Posterior vena cava (tissue), 2 donors: ENCODE measurements around the gene MGAT5. TPM values are rescaled to one million over a fixed set of nuclear protein-coding genes. Genes with fewer than 3 reads are reported as not detected.

Experiments used
- DNase-seq: peaks from one replicate; pipeline ENCODE4 v3.0.0-alpha.2; 2020; ENCODE audit warnings: low spot score
- intact Hi-C, 2 donors: fragments of 100-400 bp; cut with DNase I; formaldehyde crosslinking; loops; one replicate each; pipeline versions ENCODE4 v1.14.1 to v1.14.2; 2022 to 2023
- long read RNA-seq, 2 donors: library from polyadenylated mRNA; unstranded; transcript quantifications; one replicate each; pipeline ENCODE4 v2.0.0, GENCODE V29; 2020 to 2021
- total RNA-seq, 2 donors: library from RNA; stranded (reverse); fragmentation: NEBNext Ultra II Directional; extraction: Animal tissue kit (Norgen Biotek cat#: 25700); gene quantifications; one replicate each; pipeline ENCODE4 v1.2.1, GENCODE V29; 2021
- donor health status: DM: yes; HTN: yes; CAD: no.
- donor health status: DM: yes; HTN: yes; CAD: no.

Gene MGAT5
- total RNA-seq, result 10 to 100 TPM; 41.7 to 42.8 TPM
- long read RNA-seq, donor 1, partial matches to known transcripts, result 0 of 22 reads
- long read RNA-seq, donor 1, other reads (novel, unspliced or antisense), result 22 of 22 reads
- long read RNA-seq, donor 2, partial matches to known transcripts, result 0 of 11 reads
- long read RNA-seq, donor 2, other reads (novel, unspliced or antisense), result 11 of 11 reads

DNA sequence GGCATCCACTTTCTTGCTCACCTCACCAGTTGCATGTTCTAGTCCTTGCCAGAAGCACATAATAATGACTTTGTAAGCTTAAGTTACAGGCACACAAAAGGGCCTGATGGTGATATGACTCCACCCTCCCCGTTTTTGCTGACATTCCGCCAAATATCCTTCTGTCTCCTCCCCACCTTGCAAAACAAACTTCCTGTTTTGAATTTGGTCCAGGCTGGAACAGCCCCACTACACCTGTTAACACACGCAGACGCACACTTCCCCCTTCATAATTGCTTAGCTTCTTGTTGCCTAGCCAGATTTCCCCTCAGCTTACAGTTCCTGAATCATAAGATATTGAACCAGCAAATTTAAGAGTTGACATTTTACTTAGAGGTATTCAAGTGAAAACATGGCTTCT, at the start of gene MGAT5:
Gene MGAT5 (plus strand): TSS at position 269 of the 400 bp plus-strand sequence. CDS start 332 bp downstream, outside the sequence.
- intact Hi-C loops, result no loop called here
- no peak for DNase-seq

DNA sequence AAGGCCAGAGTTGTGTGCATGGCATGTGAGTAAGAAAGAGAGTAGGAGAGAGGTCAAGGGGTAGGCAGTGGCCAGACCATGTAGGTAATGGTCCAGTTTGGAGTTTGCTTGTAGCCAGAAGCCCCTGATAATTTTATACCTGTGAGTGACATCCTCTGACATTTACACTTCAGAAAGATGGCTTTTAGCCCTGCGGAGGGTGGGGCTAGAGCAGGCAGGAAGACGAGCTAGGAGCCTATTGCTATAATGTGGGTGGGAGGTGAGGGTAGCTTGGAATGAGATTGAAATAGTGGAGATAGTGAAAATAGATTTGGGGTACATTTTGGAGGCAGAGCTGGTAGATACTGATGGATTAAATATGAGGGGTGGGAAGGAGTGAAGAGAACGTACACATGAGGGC, 48.8 kb upstream of the MGAT5 start:
- intact Hi-C loops, result no loop called here
- no peak for DNase-seq

DNA sequence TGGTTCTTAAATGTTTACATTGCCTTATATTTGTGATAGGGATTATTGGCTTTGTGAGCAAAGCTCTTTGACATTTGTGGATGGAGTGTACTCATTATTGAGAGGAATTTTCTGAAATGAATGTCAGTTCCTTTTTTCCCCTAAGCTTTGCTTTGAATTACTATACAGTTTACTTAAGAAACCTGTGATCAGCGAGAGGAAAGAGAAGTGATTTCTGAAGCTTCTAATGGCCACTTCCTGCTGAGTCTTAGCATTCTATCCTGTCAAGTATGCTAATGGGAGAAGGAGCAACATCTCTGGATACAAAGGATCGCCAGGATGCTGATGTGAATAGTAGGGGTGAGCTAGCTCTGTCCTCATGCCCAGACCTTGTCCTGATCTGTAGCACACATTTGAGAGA, 47.8 kb upstream of the MGAT5 start:
- no peak for DNase-seq
- intact Hi-C loops, result no loop called here

- intact Hi-C loops, result no loop called here
- DNase-seq, result no peak
These were observed 47.3 kb upstream of the MGAT5 start for GRCh38 chr2:134206573-134206972.

- DNase-seq, result no peak
- intact Hi-C loops, result no loop called here
These were observed 46.2 kb upstream of the MGAT5 start for GRCh38 chr2:134207589-134208209.

DNA sequence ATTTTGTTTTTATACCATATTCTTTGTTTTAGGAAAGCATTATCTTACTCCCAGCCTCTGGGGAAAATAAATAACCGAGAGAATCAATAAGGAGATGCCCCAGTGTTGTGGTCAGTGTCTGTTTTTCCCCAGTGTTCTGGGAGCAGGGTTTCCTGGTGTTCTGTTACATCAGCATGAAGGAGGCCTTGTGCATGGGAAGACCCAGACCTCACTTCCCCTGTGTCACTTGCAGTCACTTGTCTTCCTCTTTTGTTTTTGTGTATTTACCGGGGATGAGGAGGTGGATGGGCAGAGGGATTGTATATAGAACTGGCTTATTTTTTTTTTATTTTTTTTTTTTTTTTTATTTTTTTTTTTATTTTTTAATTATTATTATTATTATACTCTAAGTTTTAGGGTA, 45.0 kb upstream of the MGAT5 start:
- intact Hi-C loops, result no loop called here
- DNase-seq, result no peak

DNA sequence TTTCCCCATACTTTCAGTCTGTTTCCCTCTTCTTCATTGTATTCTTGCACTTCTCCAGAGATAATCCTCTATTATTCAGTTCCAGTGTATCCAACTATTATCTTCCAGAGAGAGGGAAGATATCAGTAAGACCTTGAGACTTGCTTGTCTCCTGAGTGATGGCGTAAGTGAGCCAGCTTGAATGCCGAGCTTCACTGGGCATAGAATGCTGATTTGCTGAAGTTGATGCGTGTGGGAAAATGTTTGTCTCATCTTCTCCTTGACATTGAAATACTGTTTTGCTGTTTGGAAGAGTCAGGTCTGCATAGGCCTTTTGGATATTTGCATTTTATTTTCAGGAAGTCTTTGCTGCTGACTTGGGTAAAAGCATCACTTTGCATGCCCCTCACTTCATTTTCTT, 41.1 kb upstream of the MGAT5 start:
- no peak for DNase-seq

DNA sequence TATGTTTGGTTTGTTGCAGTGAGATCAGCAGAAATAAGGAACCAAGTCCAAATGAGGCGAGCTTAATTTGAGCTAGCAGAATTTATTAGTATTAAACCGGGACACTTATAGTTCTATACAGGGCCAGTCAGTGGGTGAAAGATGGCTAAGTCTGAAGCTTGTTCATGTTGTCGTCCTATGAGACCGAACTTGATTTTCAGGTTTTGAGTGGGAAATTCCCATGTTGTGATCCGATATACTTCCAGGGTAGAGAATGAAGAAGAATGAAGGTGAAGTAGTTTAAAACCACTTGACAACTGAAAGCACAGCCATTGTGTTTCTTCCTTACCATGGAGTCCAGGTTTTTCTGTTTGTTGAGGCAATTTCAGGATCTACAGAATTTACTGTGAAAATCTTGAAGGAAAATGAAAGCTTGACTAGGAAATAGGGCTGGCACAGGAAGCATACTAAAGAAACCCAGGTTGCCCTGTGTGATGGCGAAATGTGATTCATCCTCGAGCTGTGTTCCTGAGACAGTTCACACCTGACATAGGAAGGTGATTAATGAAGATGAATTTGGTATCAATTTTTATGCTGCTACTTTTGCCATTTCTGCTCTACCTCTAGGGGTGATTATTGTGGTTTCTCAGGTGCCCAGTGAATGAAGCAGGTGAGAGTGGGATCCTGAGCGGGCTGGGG, 37.6 kb upstream of the MGAT5 start:
- no peak for DNase-seq
- intact Hi-C loops, result no loop called here

More for the DNA sequence above, 41.1 kb upstream of the MGAT5 start:
- intact Hi-C loops, result no loop called here

GRCh38 chr2:134217351-134217750, 36.5 kb upstream of the MGAT5 start:
- intact Hi-C loops, result no loop called here
- no peak for DNase-seq

DNA sequence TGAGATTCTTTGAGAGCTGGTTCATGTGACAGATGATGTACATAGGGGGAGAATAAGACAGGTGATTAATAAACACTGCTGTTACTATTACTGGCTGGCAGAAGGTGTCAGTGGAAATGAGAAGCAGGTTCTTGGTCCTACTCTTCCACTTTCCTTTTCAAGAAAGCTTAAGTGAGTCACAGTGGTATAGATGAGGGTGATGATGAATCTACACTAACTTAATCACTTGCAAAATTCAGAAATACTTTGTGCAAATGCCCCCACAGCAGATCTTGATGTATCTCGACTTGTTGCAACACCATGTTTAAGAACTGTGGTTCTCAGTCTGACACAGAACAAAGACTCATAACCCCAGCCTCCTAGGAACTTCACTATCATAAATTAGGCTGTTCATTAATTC, 35.9 kb upstream of the MGAT5 start:
- DNase-seq, result no peak
- intact Hi-C loops, result no loop called here

DNA sequence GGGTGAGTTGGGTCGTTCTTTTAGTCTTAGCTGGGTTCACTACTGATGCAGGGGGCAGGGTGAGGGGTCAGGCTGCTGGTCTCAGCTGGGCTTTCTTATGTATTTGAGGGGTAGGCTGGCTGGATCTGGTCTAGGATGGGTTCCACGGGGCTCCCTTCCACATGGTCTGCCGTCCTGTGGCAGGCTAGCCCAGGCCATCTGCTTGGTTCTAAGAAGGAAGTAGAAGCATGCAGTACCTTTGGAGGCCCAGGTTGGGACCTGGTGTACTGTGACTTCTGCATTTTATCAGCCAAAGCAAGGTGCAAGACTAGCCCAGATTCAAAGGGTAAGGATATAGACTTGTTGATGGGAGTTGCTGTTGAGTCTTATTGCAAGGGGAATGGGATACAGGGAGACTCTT, 35.5 kb upstream of the MGAT5 start:
- intact Hi-C loops, result no loop called here
- no peak for DNase-seq

GRCh38 chr2:134218930-134219658, 34.8 kb upstream of the MGAT5 start:
- intact Hi-C loops, result no loop called here
- no peak for DNase-seq

GRCh38 chr2:134220344-134220974, 33.4 kb upstream of the MGAT5 start:
- no peak for DNase-seq
- intact Hi-C loops, result loop anchor here in 1 of 2 donors (1.0 kb wide), 1 partner anchor 47 kb away; no protein-coding TSS in a partner anchor

DNA sequence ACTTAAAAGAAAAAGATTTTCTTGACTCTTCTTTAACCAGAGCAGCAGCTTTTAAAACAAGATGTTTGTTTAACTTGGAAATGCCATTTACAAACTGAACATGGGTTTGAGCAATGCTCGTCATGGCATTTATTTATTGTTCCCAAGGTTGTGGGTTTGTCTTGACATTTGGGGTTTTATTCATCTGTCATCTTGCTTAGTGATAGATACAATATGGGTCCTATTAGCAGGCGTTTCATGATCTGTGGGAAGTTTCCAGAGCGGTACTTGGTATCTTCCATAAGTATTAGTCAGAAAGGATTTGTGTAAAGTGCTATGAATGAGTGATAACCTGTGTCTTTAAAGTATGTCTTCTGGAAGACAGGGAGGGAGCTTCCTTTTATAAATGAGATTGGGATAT, 29.9 kb upstream of the MGAT5 start:
- no peak for DNase-seq
- intact Hi-C loops, result no loop called here

DNA sequence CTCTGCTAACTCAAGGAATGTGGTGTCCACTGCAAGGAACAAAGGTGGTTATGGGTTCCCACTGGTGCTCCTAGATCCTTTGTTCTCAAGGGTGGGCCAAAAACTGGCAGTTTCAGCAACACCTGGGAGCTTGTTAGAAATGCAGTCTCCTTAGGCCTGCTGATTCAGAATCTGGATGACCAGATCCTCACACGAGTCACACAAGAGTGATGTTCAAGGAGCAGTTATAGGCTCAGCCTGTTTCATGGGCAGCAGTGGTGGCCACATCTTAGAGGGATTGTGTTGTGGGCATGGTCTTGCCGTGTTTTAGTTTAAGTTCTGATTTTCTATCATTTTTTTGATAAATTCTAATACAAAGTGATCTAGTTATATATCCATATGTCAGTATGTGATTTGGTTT, 28.7 kb upstream of the MGAT5 start:
- intact Hi-C loops, result no loop called here
- no peak for DNase-seq

DNA sequence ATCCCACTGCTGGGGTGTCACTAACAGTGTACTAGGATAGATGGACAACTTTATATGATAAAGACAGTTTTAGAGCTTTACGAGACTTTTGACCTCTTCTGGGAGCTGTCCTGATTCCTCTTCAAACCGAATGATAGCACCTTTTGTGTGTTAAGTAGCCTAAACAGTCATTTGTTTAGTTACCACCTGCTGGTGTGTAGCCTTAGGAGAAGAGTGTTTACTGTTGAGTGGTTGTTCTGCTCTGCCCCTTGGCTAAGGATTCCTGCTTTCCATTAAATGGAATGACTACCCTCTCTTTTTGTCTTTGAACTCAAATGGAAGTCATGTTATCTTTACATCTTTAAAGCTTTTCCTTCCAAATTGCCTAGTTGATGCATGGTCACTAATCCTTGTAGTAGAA, 28.0 kb upstream of the MGAT5 start:
- no peak for DNase-seq
- intact Hi-C loops, result no loop called here

- no peak for DNase-seq
- intact Hi-C loops, result no loop called here
These were observed 27.3 kb upstream of the MGAT5 start for GRCh38 chr2:134226601-134227000.

GRCh38 chr2:134227666-134228065, 26.2 kb upstream of the MGAT5 start:
- no peak for DNase-seq
- intact Hi-C loops, result no loop called here

GRCh38 chr2:134228493-134228903, 25.4 kb upstream of the MGAT5 start:
- DNase-seq, result no peak
- intact Hi-C loops, result no loop called here

- intact Hi-C loops, result no loop called here
- no peak for DNase-seq
These were observed 24.3 kb upstream of the MGAT5 start for GRCh38 chr2:134229540-134229939.
